H9 (cell line): ENCODE results near the gene CXCR2. TPM values are rescaled to one million over a fixed set of nuclear protein-coding genes. Genes with fewer than 3 reads are reported as not detected.

Experiments used
- DNase-seq: peaks from one replicate; pipeline ENCODE4 v3.0.0-alpha.2; 2017
- H2AFZ ChIP-seq: one replicate; pipeline ENCODE4 v1.6.1; 2013; ENCODE audit warnings: mild to moderate bottlenecking, low read length, control low read depth, moderate library complexity
- H2AK5ac ChIP-seq: 2 replicates; pipeline ENCODE4 v1.6.1; 2013; ENCODE audit warnings: low read length, control low read depth, mixed read lengths; ENCODE audit not compliant: insufficient read length
- H2BK120ac ChIP-seq: one replicate; pipeline ENCODE4 v1.6.1; 2013; ENCODE audit warnings: low read depth, mild to moderate bottlenecking, low read length, control low read depth, inconsistent platforms; ENCODE audit not compliant: poor library complexity, severe bottlenecking
- H2BK12ac ChIP-seq: 2 replicates; pipeline ENCODE4 v1.6.1; 2013; ENCODE audit warnings: low read length, control low read depth, mixed read lengths, low read depth; ENCODE audit not compliant: insufficient read length
- H2BK15ac ChIP-seq: 2 replicates; pipeline ENCODE4 v1.6.1; 2013; ENCODE audit warnings: low read depth, low read length, control low read depth
- H2BK20ac ChIP-seq: one replicate; pipeline ENCODE4 v1.6.1; 2013; ENCODE audit warnings: low read depth, mild to moderate bottlenecking, low read length, control low read depth, inconsistent platforms; ENCODE audit not compliant: poor library complexity, severe bottlenecking
- H2BK5ac ChIP-seq: 2 replicates; pipeline ENCODE4 v1.6.1; 2013; ENCODE audit warnings: low read length, control low read depth, mixed read lengths; ENCODE audit not compliant: insufficient read length
- H3K14ac ChIP-seq: 2 replicates; pipeline ENCODE4 v1.6.1; 2013; ENCODE audit warnings: low read length, control low read depth; ENCODE audit not compliant: insufficient read depth
- H3K18ac ChIP-seq: 2 replicates; pipeline ENCODE4 v1.6.1; 2013; ENCODE audit warnings: low read depth, mild to moderate bottlenecking, mixed read lengths, low read length, control low read depth; ENCODE audit not compliant: insufficient read length
- H3K23ac ChIP-seq: 2 replicates; pipeline ENCODE4 v1.6.1; 2013; ENCODE audit warnings: low read length, control low read depth, mixed read lengths, low read depth; ENCODE audit not compliant: insufficient read length
- H3K23me2 ChIP-seq: 2 replicates; pipeline ENCODE4 v1.6.1; 2013; ENCODE audit warnings: low read depth, mild to moderate bottlenecking, mixed read lengths, low read length, control low read depth; ENCODE audit not compliant: insufficient read length, poor library complexity, severe bottlenecking
- H3K27ac ChIP-seq: 2 replicates; pipeline ENCODE4 v1.5.1; 2013; ENCODE audit warnings: low read length, control low read depth, mixed read lengths, low read depth; ENCODE audit not compliant: insufficient read length
- H3K27me3 ChIP-seq: 2 replicates; pipeline ENCODE4 v1.6.1; 2013; ENCODE audit warnings: low read length, control low read depth, inconsistent platforms; ENCODE audit not compliant: insufficient read depth
- H3K4ac ChIP-seq: 2 replicates; pipeline ENCODE4 v1.6.1; 2013; ENCODE audit warnings: low read depth, mild to moderate bottlenecking, control low read depth, inconsistent platforms, low read length, moderate library complexity
- H3K4me1 ChIP-seq: 2 replicates; pipeline ENCODE4 v1.6.1; 2013; ENCODE audit warnings: low read length, control low read depth, inconsistent platforms; ENCODE audit not compliant: insufficient read depth
- H3K4me2 ChIP-seq: 2 replicates; pipeline ENCODE4 v1.6.1; 2013; ENCODE audit warnings: low read length, control low read depth, mixed read lengths; ENCODE audit not compliant: insufficient read length, insufficient read depth
- H3K56ac ChIP-seq: 2 replicates; pipeline ENCODE4 v1.6.1; 2013; ENCODE audit warnings: low read depth, mild to moderate bottlenecking, mixed read lengths, low read length, control low read depth; ENCODE audit not compliant: insufficient read length
- H3K79me1 ChIP-seq: 2 replicates; pipeline ENCODE4 v1.6.1; 2013; ENCODE audit warnings: low read depth, mild to moderate bottlenecking, moderate library complexity, low read length, control low read depth, inconsistent platforms; ENCODE audit not compliant: insufficient read depth, poor library complexity, severe bottlenecking
- H3K79me2 ChIP-seq: 2 replicates; pipeline ENCODE4 v1.6.1; 2013; ENCODE audit warnings: low read length, control low read depth, inconsistent platforms; ENCODE audit not compliant: insufficient read depth
- H3K9ac ChIP-seq: 2 replicates; pipeline ENCODE4 v1.6.1; 2013; ENCODE audit warnings: low read length, control low read depth, mixed read lengths; ENCODE audit not compliant: insufficient read length; ENCODE audit errors: extremely low read depth
- H3K9me3 ChIP-seq: one replicate; pipeline ENCODE4 v1.6.1; 2013; ENCODE audit warnings: low read depth, low read length, inconsistent platforms; ENCODE audit not compliant: control insufficient read depth
- H3T11ph ChIP-seq: one replicate; pipeline ENCODE4 v1.6.1; 2013; ENCODE audit warnings: mild to moderate bottlenecking, low read length, control low read depth, inconsistent platforms
- H4K20me1 ChIP-seq: one replicate; pipeline ENCODE4 v1.6.1; 2013; ENCODE audit not compliant: control insufficient read depth, insufficient read length, insufficient read depth
- H4K5ac ChIP-seq: 2 replicates; pipeline ENCODE4 v1.6.1; 2013; ENCODE audit warnings: low read depth, mild to moderate bottlenecking, mixed read lengths, low read length, control low read depth; ENCODE audit not compliant: insufficient read length
- H4K8ac ChIP-seq: replicated peaks from 2 replicates; pipeline ENCODE4 v1.6.1; 2013; ENCODE audit warnings: low read length, control low read depth, mixed read lengths, low read depth; ENCODE audit not compliant: insufficient read length
- H4K91ac ChIP-seq: 2 replicates; pipeline ENCODE4 v1.6.1; 2013; ENCODE audit warnings: low read depth, mild to moderate bottlenecking, moderate library complexity, mixed read lengths, low read length, control low read depth; ENCODE audit not compliant: insufficient read length
- H3K27ac Mint-ChIP-seq, 3 experiments: 2 replicates in 2 of 3; 3 replicates in 1 of 3; pipeline ENCODE4 v1.8.0; 2020 to 2021; ENCODE audit warnings: mixed read lengths in 3 of 3, mild to moderate bottlenecking in 1 of 3, moderate library complexity in 1 of 3
- H3K27me3 Mint-ChIP-seq: 2 replicates; pipeline ENCODE4 v1.8.0; 2021; ENCODE audit warnings: low read depth, mild to moderate bottlenecking, moderate library complexity, mixed read lengths
- H3K36me3 Mint-ChIP-seq, 3 experiments: 2 replicates in 2 of 3; 3 replicates in 1 of 3; pipeline ENCODE4 v1.8.0; 2020 to 2021; ENCODE audit warnings: low read depth in 3 of 3, mixed read lengths in 3 of 3; ENCODE audit not compliant: insufficient read depth in 1 of 3
- H3K4me1 Mint-ChIP-seq, 2 experiments: 2 replicates each; pipeline ENCODE4 v1.8.0; 2020; ENCODE audit warnings: mixed read lengths in 2 of 2
- H3K4me3 Mint-ChIP-seq, 2 experiments: 2 replicates in 1 of 2; 3 replicates in 1 of 2; pipeline ENCODE4 v1.8.0; 2020 to 2021; ENCODE audit warnings: mild to moderate bottlenecking in 2 of 2, mixed read lengths in 2 of 2, moderate library complexity in 1 of 2
- H3K9me3 Mint-ChIP-seq, 2 experiments: 2 replicates in 1 of 2; 3 replicates in 1 of 2; pipeline ENCODE4 v1.8.0; 2020; ENCODE audit warnings: mild to moderate bottlenecking in 2 of 2, mixed read lengths in 2 of 2, moderate library complexity in 1 of 2
- CTCF ChIP-seq: fragments of 200-600 bp; sonication (generic); conservative IDR thresholded peaks from 3 replicates; pipeline ENCODE4 v1.8.0; 2021; ENCODE audit warnings: antibody characterized with exemption, mild to moderate bottlenecking
- WGBS: extraction: QIAGEN DNeasy Blood & Tissue Kit; methylation state at CpG from one replicate; pipeline ENCODE4 v1.1.7; 2013; ENCODE audit warnings: missing lambda C conversion rate, low lambda C conversion rate, mixed read lengths; ENCODE audit not compliant: insufficient read length; ENCODE audit errors: extremely low coverage; 5-methylcytosine and 5-hydroxymethylcytosine counted together
- total RNA-seq: library from RNA; stranded (reverse); gene quantifications from 2 replicates; pipeline ENCODE4 v1.2.1, GENCODE V29; 2021

Gene CXCR2
- total RNA-seq, 1 experiment from 2014 or later = 0.59 TPM

DNA sequence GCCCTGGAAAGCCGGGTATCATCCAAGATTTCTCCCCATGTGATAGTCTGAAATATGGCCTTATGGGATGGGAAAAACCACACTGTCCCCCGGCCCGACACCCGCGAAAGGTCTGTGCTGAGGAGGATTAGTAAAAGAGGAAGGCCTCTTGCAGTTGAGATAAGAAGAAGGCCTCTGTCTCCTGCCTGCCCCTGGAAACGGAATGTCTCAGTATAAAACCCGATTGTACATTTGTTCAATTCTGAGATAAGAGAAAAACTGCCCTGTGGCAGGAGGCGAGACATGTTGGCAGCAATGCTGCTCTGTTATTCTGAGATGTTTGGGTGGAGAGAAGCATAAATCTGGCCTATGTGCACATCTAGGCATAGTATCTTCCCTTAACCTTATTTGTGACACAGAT, 30.0 kb upstream of the CXCR2 start:
- no peaks in the 10 kb centered on the region for H3K9me3 ChIP-seq
- H3K4ac ChIP-seq = no peak overlapping the region
- H2AK5ac ChIP-seq = no peak overlapping the region
- H3K18ac ChIP-seq = no peak overlapping the region
- no peaks in the 10 kb centered on the region for H3K27me3 ChIP-seq
- H3K9me3 Mint-ChIP-seq = no peaks in the 10 kb centered on the region; a peak in 1 of 5 replicates
- H3K4me1 Mint-ChIP-seq = no peaks in the 10 kb centered on the region
- H3K27ac ChIP-seq = no peak overlapping the region
- H2BK15ac ChIP-seq = no peak overlapping the region
- H2BK5ac ChIP-seq = no peak overlapping the region
- H3K27me3 Mint-ChIP-seq = peaks cover 35% of the 10 kb centered on the region
- no peak overlapping the region for H3K9ac ChIP-seq
- H3K4me1 ChIP-seq = no peaks in the 10 kb centered on the region
- no peak overlapping the region for H3T11ph ChIP-seq
- DNase-seq = no peak
- no peak overlapping the region for H3K27ac Mint-ChIP-seq
- H3K4me3 Mint-ChIP-seq = no peak overlapping the region
- no peak overlapping the region for H3K23ac ChIP-seq
- H3K23me2 ChIP-seq = no peaks in the 10 kb centered on the region
- H2BK20ac ChIP-seq = no peak overlapping the region
- no peak overlapping the region for H4K91ac ChIP-seq
- H2BK120ac ChIP-seq = no peak overlapping the region
- no peak overlapping the region for H2AFZ ChIP-seq
- no peak overlapping the region for H3K4me2 ChIP-seq
- WGBS = no CpG with 5 or more reads among the region's 8 CpGs
- no peak overlapping the region for H2BK12ac ChIP-seq
- H3K79me1 ChIP-seq = no peaks in the 10 kb centered on the region
- H4K5ac ChIP-seq = no peak overlapping the region
- no peak for TF ChIP-seq CTCF
- no peak overlapping the region for H3K14ac ChIP-seq
- no peaks in the 10 kb centered on the region for H3K79me2 ChIP-seq
- H3K36me3 Mint-ChIP-seq = no peaks in the 10 kb centered on the region
- no peak overlapping the region for H4K8ac ChIP-seq
- H3K56ac ChIP-seq = no peak overlapping the region
- no peaks in the 10 kb centered on the region for H4K20me1 ChIP-seq
